Activated effector memory CD4-positive, alpha-beta T cell treated with Interleukin-2 at 50 U/mL for 16 hours (primary cell): ENCODE results near the gene SLC38A9.

Source experiments
- DNase-seq: peaks from one replicate; pipeline ENCODE4 v3.0.0-alpha.2; 2020

SLC38A9 gene

DNA sequence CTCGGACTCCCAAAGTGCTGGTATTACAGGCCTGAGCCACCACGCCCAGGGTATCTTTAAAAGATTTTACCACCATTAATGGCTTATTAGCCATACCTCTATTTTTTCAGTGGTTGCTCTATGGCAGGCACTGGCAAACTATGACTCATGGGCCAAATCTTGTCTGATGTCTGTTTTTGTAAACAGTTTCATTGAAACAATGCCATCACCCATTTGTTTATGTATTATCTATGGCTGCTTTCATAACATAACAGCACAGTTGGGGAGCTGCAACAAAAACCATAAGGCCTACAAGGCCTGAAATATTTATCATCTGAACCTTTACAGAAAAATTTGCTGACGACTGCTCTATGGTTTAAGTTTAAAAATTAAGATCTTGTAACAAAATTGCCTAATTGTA, 66.8 kb downstream of the SLC38A9 start:
- DNase-seq: no peak

DNA sequence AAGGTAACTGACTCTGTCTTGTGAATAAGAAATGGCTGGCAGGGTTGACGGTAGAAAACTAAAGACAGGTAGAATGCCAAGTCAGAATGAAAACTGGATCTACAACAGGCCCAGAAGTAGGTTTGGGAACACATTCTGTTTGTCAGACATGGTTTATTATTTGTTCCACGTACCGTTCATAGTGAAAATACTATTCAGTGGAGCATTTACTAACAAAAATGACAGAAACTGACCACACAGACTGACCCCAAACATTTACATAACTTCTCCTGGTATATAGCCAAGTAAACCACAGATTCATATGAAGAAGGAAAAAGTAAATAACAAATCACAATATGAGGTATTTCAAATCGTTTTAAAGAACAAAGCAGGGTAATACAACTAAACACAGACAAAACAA, 73.7 kb downstream of the SLC38A9 start:
- no peak for DNase-seq

DNA sequence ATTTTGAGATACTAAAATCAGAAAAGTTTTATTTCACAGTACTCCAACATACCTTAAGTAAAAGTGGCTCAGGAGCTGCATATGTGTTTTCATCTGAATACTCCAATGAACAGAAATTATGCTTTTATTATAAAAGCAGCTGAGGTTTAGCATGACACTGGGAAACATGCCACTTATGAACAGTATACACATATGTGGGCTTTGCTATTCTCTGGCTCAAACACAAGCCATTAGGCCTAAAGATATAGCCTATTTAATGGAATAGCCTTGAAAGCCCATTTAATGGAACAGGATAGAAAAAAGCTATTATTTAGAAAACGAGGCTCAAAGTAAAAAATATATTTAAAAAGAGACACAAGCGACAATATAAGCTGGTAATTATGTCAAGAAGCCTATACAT, 74.1 kb downstream of the SLC38A9 start:
- DNase-seq: no peak

DNA sequence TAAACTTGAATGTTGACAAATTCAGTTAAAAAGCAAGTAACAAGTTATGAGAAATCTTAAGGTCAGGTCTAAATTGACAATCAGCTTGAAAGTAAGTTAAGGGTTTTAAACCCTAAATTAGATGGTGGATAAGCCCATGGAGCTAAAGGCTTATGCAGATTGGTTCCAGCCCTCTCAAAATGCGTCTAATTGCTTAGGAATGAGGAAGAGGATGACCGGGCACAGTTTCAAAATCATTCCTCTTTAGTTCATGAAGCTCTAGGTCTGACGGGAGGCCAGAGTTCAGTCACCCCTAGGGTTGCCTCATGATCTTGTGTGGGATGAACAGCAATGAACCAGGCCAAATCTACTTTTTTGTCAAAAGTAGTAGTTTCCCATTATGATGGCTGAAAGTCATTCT, 75.4 kb downstream of the SLC38A9 start:
- DNase-seq: no peak

DNA sequence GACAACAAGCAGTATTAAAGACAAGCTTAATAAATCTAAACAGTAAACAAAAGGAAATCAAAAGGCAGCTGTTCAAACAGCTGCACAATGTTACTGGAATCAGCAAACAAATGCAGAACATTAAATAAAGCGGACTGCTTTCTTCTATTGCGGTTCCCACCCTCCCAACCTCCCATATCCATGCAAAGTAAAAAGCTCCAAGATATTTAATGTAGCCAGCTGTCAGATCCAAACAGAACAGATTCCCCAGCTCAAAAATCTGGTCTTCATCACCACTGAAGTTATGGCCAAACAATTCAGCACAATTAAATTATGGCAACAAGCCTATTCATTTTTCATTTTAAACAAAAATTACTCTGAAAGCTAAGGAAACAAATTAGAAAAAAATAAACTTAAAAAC, 75.9 kb downstream of the SLC38A9 start:
- DNase-seq: no peak

DNA sequence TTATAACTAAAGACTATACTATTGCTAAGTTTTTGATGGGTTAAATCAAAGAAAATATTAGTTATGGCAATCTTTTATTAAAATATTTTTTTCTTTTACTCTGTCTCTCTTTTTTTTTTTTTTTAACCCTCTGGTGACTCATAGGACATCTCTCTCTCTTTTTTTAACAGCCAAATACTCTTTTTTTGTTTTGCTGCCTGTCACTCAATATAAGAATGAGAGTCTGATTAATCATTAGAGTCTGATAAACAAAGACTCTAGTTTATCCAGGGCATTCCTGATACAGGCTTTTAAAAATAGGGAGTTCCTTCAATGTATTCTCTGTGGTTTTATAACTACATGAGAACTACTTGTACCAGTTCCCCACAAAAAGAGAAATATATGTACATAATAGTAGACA, 77.3 kb downstream of the SLC38A9 start:
- no peak for DNase-seq

DNA sequence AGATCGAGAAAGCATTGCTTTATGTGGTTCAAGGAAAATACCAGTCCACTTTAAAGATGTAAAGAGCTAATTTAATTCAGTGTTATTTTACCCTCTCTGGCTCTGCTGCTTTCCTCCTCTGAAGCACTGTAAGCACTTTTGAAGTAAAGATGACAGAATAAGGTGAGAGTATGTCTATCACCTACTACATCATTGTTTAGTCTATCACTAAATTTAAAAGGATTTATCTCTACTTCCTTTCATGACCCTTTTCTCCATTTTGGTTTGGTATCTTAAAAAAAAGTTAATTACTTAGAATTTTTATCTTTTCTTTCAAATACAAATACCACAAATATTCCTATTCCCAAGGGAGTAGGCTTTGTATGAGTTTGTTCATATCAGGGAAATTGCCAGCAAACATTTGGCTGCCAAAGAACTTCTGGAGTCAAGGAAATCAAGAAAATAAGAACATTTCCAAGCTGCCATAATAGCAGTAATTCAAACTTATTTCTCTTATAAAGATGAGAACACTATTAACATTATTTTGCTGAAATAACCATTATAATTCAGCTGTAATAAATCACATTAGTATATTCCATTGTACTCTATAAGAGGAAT, 77.8 kb downstream of the SLC38A9 start:
- DNase-seq: no peak

DNA sequence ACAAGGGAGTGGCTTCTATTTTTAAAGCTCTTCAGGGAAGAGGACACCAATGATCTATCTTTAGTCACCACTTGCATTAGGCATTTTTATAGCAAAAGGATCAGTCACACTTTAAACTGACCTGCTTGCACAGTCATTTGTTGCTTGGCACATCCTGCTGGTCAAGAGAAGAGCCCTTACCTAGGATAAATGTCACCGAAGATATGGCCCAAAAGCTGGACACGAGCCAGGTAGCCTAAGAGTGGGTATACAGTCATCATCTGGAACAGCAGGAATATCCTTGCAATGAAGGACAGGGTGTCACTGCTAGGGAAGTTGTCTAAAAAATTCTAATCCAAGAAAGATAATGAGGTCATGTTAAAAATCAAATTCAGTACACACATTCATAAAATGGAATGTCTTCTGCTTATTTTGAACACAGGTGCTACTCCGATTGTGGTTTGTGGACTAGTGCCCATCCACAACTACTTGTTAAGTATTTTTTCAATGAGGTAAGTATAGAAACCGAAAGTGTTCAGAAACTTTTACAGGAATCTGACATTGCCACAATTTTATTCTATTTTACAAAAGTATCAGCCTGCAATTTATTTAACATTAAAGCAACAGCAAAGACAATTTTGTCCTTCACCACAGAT, 78.4 kb downstream of the SLC38A9 start:
- no peak for DNase-seq

DNA sequence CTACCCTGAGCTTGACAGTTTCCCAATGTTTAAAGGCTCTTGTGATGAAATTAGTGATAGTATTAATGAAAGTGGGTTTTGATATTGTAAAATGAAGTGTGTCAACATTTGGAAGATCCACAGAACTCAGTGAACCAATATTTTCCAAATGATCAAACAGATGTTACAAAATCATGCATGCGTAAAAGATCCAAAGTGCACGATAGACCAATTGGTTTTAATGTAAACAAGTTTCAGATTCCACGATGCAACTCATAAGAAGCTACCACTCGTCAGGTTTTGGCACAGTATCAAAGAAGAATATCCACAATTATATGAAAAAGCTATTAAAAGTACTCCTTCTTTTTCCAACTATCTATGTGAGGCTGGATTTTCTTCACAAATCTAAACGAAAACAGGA, 82.3 kb downstream of the SLC38A9 start:
- DNase-seq: no peak

DNA sequence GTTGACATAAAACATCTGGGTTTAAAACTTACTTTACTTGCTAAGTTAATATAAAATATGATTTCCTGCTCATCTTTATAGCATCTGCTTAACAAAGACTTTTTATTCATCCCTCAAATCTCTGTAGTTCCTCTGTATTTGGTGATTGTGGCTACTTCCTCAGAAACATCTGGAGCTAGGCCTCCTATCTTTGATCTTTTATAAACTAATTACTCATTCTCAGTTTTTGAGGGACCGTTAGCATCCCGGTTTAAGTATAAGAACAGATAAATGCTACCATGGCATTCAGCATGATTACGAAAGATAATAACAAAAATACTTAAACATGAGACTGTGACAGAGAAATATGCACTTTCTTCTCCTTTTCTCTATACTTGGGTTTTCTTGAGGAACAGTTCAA, 85.3 kb downstream of the SLC38A9 start:
- no peak for DNase-seq

DNA sequence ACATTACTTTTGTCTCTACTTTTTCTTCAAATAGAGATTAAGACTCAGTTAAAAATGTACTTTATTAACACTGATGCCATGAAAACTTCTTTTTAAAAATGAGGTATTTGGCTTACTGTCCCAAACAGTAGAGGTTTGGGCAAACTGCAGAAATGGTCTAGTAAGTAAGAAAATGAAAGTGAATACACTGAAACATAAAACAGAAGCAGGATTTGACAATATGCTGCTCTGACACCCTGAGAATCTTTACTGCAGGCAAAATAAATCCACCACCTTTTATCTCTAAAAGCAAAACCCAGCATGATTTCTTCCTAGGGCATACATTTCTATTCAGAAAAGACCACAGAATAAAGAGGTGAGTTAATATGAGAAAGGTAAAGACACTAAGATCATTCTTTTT, 86.2 kb downstream of the SLC38A9 start:
- DNase-seq: no peak

DNA sequence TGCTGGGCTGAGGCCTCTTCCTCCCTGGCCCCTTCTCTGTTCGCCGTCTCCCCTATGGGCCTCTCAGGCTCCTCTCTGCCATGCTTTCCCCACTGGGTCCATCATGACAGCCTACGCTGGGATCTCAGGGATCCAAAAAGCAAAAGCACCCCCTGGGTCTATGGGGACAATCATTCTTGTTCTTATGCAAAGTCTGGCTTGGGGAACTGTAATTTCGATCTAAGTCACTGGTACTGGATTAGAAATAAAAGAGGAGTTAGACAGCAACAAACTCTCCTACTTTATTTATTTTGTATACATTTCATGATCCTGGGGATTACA, 86.6 kb downstream of the SLC38A9 start:
- DNase-seq: no peak

DNA sequence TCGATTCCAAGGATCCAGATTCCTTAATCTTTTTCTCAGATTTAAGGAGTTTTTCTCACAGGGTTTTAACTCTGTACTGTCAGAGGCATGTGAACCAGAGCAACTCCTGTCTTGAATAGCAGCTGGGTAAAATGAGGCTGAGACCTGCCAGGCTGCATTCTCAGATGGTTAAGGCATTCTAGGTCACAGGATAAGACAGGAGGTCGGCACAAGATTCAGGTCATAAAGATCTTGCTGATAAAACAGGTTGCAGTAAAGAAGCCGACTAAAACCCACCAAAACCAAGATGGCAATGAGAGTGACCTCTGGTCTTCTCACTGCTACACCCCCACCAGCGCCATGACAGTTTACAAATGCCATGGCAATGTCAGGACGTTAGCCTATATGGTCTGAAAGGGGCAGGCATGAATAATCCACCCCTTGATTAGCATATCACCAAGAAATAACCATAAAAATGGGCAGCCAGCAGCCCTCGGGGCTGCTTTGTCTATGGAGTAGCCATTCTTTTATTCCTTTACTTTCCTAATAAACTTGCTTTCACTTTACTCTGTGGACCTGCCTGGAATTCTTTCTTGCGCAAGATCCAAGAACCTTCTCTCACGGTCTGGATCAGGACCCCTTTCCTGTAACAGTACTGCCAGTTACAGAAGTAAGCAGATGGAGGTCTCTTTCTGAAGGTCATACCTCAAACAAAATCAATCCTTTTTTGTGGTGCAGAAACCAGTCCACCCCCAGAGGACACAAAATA, 87.1 kb downstream of the SLC38A9 start:
- no peak for DNase-seq

DNA sequence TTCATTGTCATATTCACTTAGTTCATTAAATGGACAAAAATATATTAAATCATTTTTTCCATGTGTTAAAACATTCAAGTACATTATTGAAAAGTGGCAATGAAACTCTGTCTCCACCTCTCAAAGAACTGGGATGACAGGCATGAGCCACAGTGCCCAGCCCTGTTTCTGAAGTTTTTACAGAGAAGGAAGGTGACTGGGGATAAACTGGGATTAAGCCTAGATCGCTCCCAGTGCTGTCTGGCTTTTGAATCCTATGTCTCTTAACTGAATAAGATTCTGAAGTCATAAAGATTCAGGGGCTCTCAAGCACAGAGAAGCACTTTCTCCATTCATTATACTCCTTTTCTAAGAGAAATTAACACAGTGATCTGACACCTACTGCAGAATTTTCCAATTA, 88.3 kb downstream of the SLC38A9 start:
- DNase-seq: no peak

DNA sequence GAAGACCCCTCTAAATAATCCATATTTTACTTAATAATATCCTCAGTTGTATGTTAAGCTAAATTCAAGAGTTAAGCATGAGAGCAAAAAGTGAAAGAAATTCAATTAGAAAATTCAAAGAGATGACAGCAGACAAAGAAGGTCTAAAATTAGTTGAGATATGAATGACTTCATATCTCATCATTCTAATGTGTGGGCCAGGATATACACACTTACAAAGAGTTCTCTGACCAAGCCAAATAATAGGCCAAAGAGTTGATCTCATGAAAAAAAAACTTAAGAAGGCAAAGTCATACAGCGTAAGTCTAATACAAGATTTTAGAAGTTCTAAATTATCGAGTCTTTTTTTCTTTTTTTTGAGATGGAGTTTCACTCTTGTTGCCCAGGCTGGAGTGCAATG, 89.7 kb downstream of the SLC38A9 start:
- DNase-seq: no peak

DNA sequence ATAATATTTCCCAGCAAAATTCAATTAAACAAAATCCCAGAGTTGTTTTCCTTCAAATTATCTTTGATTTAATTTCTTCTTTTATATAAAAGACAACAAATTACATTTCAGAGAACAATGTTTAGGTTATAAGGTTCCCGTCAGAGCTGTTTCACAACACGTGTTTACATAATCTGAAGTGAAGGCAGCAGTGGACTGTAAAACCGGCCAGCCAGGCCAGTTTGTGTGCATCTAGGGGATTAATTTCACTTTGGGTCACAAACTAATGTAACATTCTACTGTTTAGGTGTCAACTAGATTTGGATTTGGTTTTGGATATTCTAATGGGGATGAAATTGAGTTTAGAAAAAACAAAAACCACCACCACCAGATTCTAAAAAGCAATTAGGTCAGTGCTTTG, 90.9 kb downstream of the SLC38A9 start:
- no peak for DNase-seq

DNA sequence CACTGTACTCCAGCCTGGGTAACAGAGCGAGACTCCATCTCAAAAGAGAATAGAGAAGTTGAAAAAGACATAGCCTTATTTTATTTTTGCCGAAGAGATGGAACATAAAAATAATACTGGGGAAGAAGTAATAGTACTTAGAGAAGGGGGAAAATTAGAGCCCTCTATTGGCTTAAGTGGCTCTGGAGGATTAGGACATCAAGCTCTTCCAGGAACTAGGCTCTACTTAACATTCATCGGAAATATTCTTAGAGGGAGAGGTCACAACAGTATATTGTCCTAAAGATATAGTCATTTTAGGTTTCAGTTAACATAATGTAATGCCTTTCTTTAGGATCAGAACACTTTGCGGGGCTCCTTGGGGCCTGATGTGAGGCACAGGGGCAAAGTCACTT, 91.4 kb downstream of the SLC38A9 start:
- no peak for DNase-seq

DNA sequence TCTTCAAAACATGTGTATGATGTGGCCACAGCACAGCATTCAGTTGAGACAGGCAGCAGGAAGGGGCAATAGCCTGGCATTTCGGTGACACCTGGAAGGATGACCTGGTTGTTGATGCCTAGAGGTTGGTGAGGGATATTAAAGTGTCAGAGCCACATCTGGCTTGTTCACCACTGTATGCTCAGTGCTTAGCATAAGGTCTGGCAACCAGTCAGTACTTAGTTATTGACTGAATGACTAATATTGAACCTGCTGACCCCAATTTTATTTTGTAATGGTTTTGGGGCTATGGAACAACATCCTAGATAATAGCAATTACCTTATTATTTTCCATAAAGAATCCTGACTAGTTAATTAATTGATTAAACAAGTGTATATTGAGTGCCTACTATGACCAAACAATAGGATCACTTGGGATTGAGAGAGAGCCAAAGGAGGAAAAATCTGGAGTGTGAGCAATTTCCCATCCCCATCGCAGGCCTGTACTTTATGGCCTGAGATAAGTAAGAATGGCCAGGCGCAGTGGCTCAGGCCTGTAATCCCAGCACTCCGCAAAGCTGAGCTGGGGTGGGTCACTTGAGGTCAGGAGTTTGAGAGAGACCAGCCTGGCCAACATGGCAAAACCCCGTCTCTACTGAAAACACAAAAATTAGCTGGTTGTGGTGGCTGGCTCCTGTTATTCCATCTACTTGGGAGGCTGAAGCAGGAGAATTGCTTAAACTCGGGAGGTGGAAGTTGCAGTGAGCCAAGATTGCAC, 91.9 kb downstream of the SLC38A9 start:
- DNase-seq: no peak

DNA sequence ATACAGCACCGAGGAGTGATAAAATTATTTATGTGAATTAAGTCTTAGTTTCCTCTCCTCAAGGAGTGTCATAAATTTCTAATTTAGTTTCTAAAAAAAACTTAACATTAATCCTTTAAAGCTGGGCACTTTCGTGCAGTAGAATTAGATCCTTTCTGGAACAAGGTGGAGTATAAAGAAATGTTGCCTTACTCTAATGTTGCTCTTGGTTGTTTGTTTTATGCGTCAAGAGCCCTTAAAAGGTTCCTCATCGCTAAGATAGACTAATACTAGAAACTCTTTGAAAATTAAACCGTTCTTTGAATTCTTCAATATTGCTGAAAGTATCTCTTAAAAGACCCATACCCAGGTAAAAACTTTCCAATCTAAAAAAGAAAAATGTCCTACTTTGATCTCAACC, 93.8 kb downstream of the SLC38A9 start:
- no peak for DNase-seq

DNA sequence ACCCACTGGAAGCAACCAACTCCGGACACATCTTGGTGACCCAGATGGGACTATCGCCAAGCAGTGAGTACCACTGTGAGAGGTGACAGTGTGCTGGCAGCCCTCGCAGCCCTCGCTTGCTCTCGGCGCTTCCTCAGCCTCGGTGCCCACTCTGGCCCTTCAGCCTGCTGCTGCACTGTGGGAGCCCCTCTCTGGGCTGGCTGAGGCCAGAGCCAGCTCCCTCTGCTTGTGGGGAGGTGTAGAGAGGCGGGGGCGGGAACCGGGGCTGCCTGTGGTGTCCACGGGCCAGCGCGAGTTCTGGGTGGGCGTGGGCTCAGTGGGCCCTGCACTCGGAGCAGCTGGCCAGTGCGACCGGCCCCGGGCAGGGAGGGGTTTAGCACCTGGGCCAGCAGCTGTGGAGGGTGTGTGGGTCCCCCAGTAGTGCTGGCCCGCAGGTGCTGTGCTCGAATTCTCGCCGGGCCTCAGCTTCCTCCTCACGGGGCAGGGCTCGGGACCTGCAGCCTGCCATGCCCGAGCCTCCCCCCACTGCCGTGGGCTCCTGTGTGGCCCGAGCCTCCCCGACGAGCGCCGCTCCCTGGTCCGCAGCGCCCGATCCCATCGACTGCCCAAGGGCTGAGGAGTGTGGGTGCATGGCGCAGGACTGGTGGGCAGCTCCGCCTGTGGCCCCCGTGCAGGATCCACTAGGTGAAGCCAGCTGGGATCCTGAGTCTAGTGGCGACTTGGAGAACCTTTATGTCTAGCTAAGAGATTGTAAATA, 98.8 kb downstream of the SLC38A9 start:
- DNase-seq: no peak

DNA sequence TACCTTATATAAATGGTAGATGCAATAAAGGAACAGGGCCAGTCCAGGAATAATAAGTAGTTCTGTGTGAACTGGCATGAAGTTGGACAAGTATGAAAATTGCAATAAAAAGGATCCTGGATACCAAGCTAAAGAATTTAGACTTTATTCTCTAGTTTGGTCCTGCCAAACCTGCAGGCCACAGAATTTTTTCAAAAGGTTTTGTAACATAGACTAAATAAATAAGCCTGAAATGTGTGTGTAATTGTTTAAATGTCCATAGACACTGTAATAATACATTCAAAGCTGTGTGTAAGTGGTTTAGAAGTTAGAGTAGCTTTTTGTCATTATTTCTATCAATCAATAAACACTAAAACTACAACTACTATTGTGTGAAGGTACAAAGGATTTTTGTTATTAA, 101.6 kb downstream of the SLC38A9 start:
- no peak for DNase-seq

DNA sequence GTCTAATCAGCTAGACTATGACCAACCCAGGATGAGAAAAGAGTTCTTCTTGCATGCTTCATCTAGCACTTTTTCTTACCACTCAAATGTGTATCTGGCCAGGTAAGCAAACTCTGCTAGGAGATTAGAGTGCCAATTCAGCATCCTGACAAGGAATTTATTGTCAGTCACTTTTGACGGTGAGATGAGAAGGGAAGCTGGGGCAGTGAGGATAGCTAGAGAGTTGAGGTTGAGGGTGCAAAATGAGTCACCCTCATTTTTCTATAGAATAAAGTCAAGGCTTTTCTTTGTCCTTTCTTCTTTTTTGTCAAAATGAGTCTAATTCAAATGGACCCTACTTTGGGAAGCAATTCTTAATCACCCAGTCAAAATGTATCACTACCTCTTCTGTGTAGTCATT, 102.7 kb downstream of the SLC38A9 start:
- no peak for DNase-seq
